Mesothelial cell of epicardium (in vitro differentiated cells): ENCODE data around the gene TSC22D3. TPM values are rescaled to one million over a fixed set of nuclear protein-coding genes. Genes with fewer than 3 reads are reported as not detected.

Source experiments
- DNase-seq, 2 experiments: peaks; one replicate each; pipeline ENCODE4 v3.0.0; 2021; ENCODE audit warnings: low spot score in 2 of 2; ENCODE audit not compliant: unreplicated experiment in 2 of 2
- H3K27ac Mint-ChIP-seq: 2 replicates; pipeline ENCODE4 v1.8.0; 2021; ENCODE audit warnings: mixed read lengths
- H3K27me3 Mint-ChIP-seq: 2 replicates; pipeline ENCODE4 v1.8.0; 2021; ENCODE audit warnings: low read depth, mixed read lengths
- H3K36me3 Mint-ChIP-seq: 2 replicates; pipeline ENCODE4 v1.8.0; 2021; ENCODE audit warnings: mixed read lengths
- H3K4me1 Mint-ChIP-seq: 2 replicates; pipeline ENCODE4 v1.8.0; 2021; ENCODE audit warnings: mixed read lengths
- H3K4me3 Mint-ChIP-seq: 2 replicates; pipeline ENCODE4 v1.8.0; 2021; ENCODE audit warnings: mild to moderate bottlenecking, moderate library complexity, mixed read lengths
- H3K9me3 Mint-ChIP-seq: 2 replicates; pipeline ENCODE4 v1.8.0; 2021; ENCODE audit warnings: mixed read lengths
- total RNA-seq: library from RNA; stranded (reverse); gene quantifications from 3 replicates; pipeline ENCODE4 v1.2.1, GENCODE V29; 2021
- TF ChIP-seq, protein P1 (sequence below): fragments of 200-600 bp; sonication (generic); IDR thresholded peaks from one replicate; pipeline ENCODE4 v1.5.0; 2021; ENCODE audit warnings: antibody characterized with exemption; ENCODE audit not compliant: unreplicated experiment

TSC22D3 gene
- total RNA-seq, 1 donor from 2014 or later = 34.4 TPM

DNA sequence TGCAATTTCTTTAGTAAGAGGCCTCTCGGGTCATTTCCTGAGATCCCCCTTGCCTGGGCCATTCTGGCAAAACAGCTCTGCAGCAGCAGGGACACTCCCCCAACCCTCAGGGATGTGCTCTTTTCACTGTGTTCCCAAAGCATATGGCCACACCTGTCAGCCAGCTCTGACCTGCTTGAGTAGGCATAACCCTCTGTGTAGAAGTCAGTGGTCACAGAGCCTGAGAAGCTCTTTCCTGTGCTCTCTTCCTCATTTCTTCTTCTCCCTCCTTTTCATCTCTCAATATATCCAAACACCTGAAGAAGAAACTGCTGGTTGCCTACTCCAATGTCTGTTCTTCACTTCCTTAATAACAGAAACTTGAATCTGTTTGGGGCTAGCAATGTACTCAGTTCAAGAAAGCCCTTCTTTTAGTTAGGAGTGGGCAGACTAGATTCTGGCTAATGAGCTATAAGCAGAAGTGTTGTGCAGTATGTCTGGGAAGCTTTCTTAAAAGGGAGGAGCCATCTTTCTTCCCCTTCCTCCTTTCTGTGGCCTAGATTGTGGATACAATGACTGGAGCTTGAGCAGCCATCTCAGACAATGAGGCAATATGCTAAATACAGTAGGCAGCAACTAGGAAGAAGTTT is 74.0 kb downstream of the TSC22D3 start:
- H3K36me3 Mint-ChIP-seq = no peaks in the 10 kb centered on the region
- TF ChIP-seq, protein P1, sequence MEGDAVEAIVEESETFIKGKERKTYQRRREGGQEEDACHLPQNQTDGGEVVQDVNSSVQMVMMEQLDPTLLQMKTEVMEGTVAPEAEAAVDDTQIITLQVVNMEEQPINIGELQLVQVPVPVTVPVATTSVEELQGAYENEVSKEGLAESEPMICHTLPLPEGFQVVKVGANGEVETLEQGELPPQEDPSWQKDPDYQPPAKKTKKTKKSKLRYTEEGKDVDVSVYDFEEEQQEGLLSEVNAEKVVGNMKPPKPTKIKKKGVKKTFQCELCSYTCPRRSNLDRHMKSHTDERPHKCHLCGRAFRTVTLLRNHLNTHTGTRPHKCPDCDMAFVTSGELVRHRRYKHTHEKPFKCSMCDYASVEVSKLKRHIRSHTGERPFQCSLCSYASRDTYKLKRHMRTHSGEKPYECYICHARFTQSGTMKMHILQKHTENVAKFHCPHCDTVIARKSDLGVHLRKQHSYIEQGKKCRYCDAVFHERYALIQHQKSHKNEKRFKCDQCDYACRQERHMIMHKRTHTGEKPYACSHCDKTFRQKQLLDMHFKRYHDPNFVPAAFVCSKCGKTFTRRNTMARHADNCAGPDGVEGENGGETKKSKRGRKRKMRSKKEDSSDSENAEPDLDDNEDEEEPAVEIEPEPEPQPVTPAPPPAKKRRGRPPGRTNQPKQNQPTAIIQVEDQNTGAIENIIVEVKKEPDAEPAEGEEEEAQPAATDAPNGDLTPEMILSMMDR = no peak
- H3K9me3 Mint-ChIP-seq = peaks cover 18% of the 10 kb centered on the region
- H3K4me1 Mint-ChIP-seq = peaks cover 9% of the 10 kb centered on the region
- H3K4me3 Mint-ChIP-seq = no peak overlapping the region
- H3K27ac Mint-ChIP-seq = no peak overlapping the region
- no peaks in the 10 kb centered on the region for H3K27me3 Mint-ChIP-seq
- no peak for DNase-seq

DNA sequence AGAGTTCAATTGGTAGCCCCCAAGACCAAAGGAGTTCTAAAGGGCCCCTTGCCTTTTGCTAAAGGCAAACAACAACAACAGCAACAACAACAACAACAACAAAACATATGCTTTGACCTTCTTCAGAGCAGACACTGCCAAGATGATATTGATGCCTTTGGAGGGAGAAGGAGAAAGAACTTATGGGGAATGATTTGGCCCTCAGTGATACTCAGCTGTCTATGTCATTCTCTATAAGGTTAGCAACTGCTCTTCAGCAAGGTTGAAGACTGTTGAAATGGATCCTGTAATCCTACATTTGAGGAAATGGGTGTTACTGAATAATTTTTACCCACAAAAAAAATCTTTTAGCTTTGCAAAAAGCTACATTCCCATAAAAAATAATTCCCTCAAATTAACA is 74.8 kb downstream of the TSC22D3 start:
- TF ChIP-seq, protein P1 = no peak
- Mint-ChIP-seq H3K4me3 (no peak overlapping the region), H3K27me3 (no peaks in the 10 kb centered on the region), H3K27ac (peak overlapping the region; percentile 69), H3K9me3 (peaks cover 21% of the 10 kb centered on the region), H3K4me1 (peaks cover 9% of the 10 kb centered on the region), H3K36me3 (no peaks in the 10 kb centered on the region)
- no peak for DNase-seq

DNA sequence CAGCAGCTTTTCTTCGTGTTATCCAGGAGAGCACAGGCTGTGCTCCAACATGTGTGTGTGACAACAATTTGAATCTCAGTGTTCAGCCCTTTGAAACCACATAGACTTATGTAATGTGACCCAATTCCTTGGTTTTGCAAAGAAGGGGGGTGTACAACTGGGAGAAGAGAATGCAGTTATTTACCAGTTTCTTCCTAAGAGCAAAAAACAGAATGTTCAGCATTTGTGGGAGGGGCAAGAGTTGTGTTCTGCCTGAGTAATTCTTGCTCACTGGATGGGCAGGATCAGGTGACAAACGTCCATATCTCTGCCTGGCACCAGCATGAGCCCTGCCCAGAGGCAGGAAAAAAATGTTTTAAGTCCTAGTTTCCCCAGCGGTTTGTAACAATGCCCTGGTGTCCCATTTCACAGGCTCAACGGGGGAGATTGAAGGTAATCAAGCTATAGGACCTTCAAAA is 75.2 kb downstream of the TSC22D3 start:
- H3K27me3 Mint-ChIP-seq = no peaks in the 10 kb centered on the region
- peak overlapping the region; percentile 69 for H3K27ac Mint-ChIP-seq
- peaks cover 9% of the 10 kb centered on the region for H3K4me1 Mint-ChIP-seq
- H3K36me3 Mint-ChIP-seq = no peaks in the 10 kb centered on the region
- DNase-seq = no peak
- peaks cover 23% of the 10 kb centered on the region for H3K9me3 Mint-ChIP-seq
- H3K4me3 Mint-ChIP-seq = no peak overlapping the region
- TF ChIP-seq, protein P1 = no peak

DNA sequence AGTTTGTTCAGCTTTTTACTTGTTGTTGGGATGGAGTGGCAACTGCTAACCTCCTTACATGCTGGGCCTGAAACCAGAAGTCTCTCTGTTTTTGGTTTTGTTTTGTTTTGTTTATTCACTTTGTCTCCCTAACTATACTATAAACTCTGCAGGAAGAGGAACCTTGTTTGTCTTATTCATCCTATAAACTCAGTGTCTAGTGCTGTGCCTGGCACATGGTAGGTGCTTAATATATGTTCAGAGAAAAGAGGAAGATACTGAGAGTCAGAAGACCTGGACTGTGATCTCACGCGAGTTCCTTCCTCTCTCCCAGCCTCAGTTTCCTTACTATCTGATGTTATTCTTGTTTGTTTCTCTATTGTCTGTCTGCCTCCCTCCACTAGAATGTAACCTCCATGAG is 76.0 kb downstream of the TSC22D3 start:
- Mint-ChIP-seq H3K36me3 (no peaks in the 10 kb centered on the region), H3K4me1 (peaks cover 9% of the 10 kb centered on the region), H3K4me3 (no peak overlapping the region), H3K27ac (no peak overlapping the region), H3K9me3 (peaks cover 24% of the 10 kb centered on the region), H3K27me3 (no peaks in the 10 kb centered on the region)
- TF ChIP-seq, protein P1 = no peak
- DNase-seq = no peak

DNA sequence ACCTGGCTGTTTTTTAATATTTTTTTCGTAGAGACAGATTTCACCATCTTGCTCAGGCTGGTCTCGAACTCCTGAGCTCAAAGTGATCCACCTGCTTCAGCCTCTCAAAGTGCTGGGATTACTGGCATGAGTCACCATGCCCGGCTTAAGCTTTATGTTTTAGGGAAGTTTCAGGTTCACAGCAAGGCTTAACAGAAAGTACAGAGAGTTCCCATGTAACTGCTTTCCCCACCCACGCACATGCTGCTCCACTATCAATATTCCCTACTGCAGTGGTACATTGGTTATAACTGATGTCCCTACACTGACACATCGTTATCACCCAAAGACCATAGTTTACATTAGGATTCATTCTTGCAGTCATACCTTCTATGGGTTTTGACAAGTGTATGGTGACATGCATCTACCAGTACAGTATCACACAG is 84.6 kb downstream of the TSC22D3 start:
- Mint-ChIP-seq H3K27ac (no peak overlapping the region), H3K27me3 (no peaks in the 10 kb centered on the region), H3K4me3 (no peak overlapping the region), H3K4me1 (peaks cover 17% of the 10 kb centered on the region), H3K9me3 (peaks cover 31% of the 10 kb centered on the region), H3K36me3 (no peaks in the 10 kb centered on the region)
- DNase-seq = no peak
- TF ChIP-seq, protein P1 = no peak
